D341Med (cell line): ENCODE measurements around the gene CFAP157.

Source experiments
- DNase-seq: peaks from one replicate; pipeline ENCODE4 v3.0.0; 2012; ENCODE audit warnings: low spot score

The CFAP157 gene

GRCh38 chr9:127706836-127707241 lies at the start of gene CFAP157:
CFAP157 (plus strand) TSS chr9:127706988; CDS start chr9:127707032, 44 bp downstream.
- DNase-seq = no peak

GRCh38 chr9:127658428-127658827 lies 48.4 kb upstream of the CFAP157 start:
- no peak for DNase-seq

GRCh38 chr9:127660886-127661741 lies 45.7 kb upstream of the CFAP157 start:
- peak; percentile 89 for DNase-seq

- no peak for DNase-seq
These were observed 44.2 kb upstream of the CFAP157 start for GRCh38 chr9:127662617-127663016.

- DNase-seq = no peak
These were observed 42.5 kb upstream of the CFAP157 start for GRCh38 chr9:127664324-127664677.

GRCh38 chr9:127664678-127665507 lies 41.9 kb upstream of the CFAP157 start:
- peak; percentile 58 for DNase-seq

GRCh38 chr9:127667127-127667844 lies 39.5 kb upstream of the CFAP157 start:
- no peak for DNase-seq

GRCh38 chr9:127667906-127668305 lies 38.9 kb upstream of the CFAP157 start:
- no peak for DNase-seq

- no peak for DNase-seq
These were observed 33.6 kb upstream of the CFAP157 start for GRCh38 chr9:127673234-127673633.

- no peak for DNase-seq
These were observed 30.1 kb upstream of the CFAP157 start for GRCh38 chr9:127676638-127677037.

GRCh38 chr9:127679506-127679905 lies 27.3 kb upstream of the CFAP157 start:
- no peak for DNase-seq

- no peak for DNase-seq
These were observed 26.6 kb upstream of the CFAP157 start for GRCh38 chr9:127680226-127680625.

GRCh38 chr9:127680846-127681245 lies 25.9 kb upstream of the CFAP157 start:
- no peak for DNase-seq

- no peak for DNase-seq
These were observed 24.2 kb upstream of the CFAP157 start for GRCh38 chr9:127682351-127683136.

- DNase-seq = no peak
These were observed 23.1 kb upstream of the CFAP157 start for GRCh38 chr9:127683723-127684122.

- no peak for DNase-seq
These were observed 22.2 kb upstream of the CFAP157 start for GRCh38 chr9:127684576-127684975.

- DNase-seq = no peak
These were observed 20.1 kb upstream of the CFAP157 start for GRCh38 chr9:127686461-127687393.

GRCh38 chr9:127689329-127690000 lies 17.3 kb upstream of the CFAP157 start:
- no peak for DNase-seq

- no peak for DNase-seq
These were observed 16.1 kb upstream of the CFAP157 start for GRCh38 chr9:127690735-127691134.

GRCh38 chr9:127692071-127692470 lies 14.7 kb upstream of the CFAP157 start:
- DNase-seq = no peak
